ENCODE data around the gene PTDSS2. TPM values are rescaled to one million over a fixed set of nuclear protein-coding genes. Genes with fewer than 3 reads are reported as not detected.

PTDSS2 gene
- total and polyA plus RNA-seq, 10 of the 15 experiments (the other 5 are each of a cell fraction or from before 2014, with no cell fraction given): 0.39 to 21.1 (median 10.8) TPM

DNA sequence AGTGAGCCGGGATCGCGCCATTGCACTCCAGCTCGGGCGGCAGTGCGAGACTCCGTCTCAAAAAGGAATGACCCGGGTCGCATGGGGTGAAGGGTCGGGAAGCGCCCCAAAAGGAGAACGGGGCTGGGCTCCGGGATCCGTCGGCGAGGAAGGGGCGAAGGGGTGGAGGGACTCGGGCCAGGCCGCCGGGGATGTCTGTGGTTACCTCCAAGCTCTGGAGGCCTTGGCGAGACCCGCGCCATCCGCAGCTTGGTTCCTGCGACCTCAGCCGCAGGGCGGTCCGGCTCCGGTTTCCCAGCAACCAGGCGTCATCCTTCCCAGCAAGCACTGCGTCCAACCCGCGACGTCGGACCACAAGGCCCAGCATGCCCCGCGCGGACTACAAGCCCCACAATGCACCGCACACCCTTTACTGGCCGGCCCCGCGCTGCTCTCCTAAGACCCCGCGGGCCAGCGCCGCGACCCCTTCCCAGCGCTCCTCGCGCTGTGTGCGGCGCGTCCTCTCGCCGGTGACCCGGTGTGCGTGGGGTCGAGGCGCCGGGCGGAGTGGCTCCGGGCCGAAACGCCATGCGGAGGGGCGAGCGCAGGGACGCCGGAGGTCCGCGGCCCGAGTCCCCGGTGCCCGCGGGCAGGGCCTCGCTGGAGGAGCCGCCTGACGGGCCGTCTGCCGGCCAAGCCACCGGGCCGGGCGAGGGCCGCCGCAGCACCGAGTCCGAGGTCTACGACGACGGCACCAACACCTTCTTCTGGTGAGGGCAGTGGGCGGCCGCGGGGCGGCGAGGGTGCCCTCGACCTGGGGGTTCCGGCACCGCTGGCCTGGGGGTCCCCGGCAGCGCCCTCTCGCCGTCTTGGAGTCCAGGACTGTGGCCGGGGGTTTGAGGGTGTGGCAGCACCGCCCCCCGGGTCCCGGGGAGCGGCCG, at the start of gene PTDSS2 (continued):
- TF ChIP-seq, protein P1, sequence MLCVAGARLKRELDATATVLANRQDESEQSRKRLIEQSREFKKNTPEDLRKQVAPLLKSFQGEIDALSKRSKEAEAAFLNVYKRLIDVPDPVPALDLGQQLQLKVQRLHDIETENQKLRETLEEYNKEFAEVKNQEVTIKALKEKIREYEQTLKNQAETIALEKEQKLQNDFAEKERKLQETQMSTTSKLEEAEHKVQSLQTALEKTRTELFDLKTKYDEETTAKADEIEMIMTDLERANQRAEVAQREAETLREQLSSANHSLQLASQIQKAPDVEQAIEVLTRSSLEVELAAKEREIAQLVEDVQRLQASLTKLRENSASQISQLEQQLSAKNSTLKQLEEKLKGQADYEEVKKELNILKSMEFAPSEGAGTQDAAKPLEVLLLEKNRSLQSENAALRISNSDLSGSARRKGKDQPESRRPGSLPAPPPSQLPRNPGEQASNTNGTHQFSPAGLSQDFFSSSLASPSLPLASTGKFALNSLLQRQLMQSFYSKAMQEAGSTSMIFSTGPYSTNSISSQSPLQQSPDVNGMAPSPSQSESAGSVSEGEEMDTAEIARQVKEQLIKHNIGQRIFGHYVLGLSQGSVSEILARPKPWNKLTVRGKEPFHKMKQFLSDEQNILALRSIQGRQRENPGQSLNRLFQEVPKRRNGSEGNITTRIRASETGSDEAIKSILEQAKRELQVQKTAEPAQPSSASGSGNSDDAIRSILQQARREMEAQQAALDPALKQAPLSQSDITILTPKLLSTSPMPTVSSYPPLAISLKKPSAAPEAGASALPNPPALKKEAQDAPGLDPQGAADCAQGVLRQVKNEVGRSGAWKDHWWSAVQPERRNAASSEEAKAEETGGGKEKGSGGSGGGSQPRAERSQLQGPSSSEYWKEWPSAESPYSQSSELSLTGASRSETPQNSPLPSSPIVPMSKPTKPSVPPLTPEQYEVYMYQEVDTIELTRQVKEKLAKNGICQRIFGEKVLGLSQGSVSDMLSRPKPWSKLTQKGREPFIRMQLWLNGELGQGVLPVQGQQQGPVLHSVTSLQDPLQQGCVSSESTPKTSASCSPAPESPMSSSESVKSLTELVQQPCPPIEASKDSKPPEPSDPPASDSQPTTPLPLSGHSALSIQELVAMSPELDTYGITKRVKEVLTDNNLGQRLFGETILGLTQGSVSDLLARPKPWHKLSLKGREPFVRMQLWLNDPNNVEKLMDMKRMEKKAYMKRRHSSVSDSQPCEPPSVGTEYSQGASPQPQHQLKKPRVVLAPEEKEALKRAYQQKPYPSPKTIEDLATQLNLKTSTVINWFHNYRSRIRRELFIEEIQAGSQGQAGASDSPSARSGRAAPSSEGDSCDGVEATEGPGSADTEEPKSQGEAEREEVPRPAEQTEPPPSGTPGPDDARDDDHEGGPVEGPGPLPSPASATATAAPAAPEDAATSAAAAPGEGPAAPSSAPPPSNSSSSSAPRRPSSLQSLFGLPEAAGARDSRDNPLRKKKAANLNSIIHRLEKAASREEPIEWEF (IDR thresholded peaks at IDR 0.05; ENCODE audit: insufficient replicate concordance, low read depth, low read length): no peak
- TF ChIP-seq PAX8 (IDR thresholded peaks at IDR 0.05) (no peak), TCF7 (IDR thresholded peaks at IDR 0.05; ENCODE audit: borderline replicate concordance) (no peak), NR2C2 (IDR thresholded peaks at IDR 0.05; ENCODE audit: borderline replicate concordance, control insufficient read depth, insufficient read length, low read depth) (no peak), RB1 (IDR thresholded peaks at IDR 0.05; ENCODE audit: borderline replicate concordance) (peak; percentile 83; the same call in 1 of the 2 replicates), BCL11A (IDR thresholded peaks at IDR 0.05; ENCODE audit: low read depth, low read length) (no peak), IKZF1 (conservative IDR thresholded peaks at IDR 0.05) (peak; percentile 99), NR2F1 (conservative IDR thresholded peaks at IDR 0.05) (peak; percentile 68), SREBF1 (IDR thresholded peaks at IDR 0.05; ENCODE audit: low read length) (peak; percentile 81), MTA2 (IDR thresholded peaks at IDR 0.05; ENCODE audit: low read depth) (0 out of 2 replicates have a peak, but pooled peaks have one; percentile 15), FOS (IDR thresholded peaks at IDR 0.05; ENCODE audit: borderline replicate concordance, extremely low read depth, insufficient read length) (no peak), YBX1 (IDR thresholded peaks at IDR 0.05) (no peak), MXI1 (IDR thresholded peaks at IDR 0.05; ENCODE audit: low read depth, low read length) (peak; percentile 71), SRF (IDR thresholded peaks at IDR 0.05; ENCODE audit: low read depth in 2 of 2, low read length in 2 of 2) (peak in 1 of 2 experiments; percentile 38; a peak in 1 of 4 replicates), STAT1 (conservative IDR thresholded peaks at IDR 0.05) (peak; percentile 55; the same call in 1 of the 2 replicates), TCF12 (IDR thresholded peaks at IDR 0.05; ENCODE audit: low read depth, low read length) (0 out of 2 replicates have a peak, but pooled peaks have one; percentile 35)
- TF ChIP-seq, protein P2, sequence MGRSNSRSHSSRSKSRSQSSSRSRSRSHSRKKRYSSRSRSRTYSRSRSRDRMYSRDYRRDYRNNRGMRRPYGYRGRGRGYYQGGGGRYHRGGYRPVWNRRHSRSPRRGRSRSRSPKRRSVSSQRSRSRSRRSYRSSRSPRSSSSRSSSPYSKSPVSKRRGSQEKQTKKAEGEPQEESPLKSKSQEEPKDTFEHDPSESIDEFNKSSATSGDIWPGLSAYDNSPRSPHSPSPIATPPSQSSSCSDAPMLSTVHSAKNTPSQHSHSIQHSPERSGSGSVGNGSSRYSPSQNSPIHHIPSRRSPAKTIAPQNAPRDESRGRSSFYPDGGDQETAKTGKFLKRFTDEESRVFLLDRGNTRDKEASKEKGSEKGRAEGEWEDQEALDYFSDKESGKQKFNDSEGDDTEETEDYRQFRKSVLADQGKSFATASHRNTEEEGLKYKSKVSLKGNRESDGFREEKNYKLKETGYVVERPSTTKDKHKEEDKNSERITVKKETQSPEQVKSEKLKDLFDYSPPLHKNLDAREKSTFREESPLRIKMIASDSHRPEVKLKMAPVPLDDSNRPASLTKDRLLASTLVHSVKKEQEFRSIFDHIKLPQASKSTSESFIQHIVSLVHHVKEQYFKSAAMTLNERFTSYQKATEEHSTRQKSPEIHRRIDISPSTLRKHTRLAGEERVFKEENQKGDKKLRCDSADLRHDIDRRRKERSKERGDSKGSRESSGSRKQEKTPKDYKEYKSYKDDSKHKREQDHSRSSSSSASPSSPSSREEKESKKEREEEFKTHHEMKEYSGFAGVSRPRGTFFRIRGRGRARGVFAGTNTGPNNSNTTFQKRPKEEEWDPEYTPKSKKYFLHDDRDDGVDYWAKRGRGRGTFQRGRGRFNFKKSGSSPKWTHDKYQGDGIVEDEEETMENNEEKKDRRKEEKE (IDR thresholded peaks at IDR 0.05): no peak
- TF ChIP-seq, protein P3, sequence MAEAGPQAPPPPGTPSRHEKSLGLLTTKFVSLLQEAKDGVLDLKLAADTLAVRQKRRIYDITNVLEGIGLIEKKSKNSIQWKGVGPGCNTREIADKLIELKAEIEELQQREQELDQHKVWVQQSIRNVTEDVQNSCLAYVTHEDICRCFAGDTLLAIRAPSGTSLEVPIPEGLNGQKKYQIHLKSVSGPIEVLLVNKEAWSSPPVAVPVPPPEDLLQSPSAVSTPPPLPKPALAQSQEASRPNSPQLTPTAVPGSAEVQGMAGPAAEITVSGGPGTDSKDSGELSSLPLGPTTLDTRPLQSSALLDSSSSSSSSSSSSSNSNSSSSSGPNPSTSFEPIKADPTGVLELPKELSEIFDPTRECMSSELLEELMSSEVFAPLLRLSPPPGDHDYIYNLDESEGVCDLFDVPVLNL (IDR thresholded peaks at IDR 0.05; ENCODE audit: low read depth, low read length): peak; percentile 61; the same call in 1 of the 2 replicates
- TF ChIP-seq, protein P4, sequence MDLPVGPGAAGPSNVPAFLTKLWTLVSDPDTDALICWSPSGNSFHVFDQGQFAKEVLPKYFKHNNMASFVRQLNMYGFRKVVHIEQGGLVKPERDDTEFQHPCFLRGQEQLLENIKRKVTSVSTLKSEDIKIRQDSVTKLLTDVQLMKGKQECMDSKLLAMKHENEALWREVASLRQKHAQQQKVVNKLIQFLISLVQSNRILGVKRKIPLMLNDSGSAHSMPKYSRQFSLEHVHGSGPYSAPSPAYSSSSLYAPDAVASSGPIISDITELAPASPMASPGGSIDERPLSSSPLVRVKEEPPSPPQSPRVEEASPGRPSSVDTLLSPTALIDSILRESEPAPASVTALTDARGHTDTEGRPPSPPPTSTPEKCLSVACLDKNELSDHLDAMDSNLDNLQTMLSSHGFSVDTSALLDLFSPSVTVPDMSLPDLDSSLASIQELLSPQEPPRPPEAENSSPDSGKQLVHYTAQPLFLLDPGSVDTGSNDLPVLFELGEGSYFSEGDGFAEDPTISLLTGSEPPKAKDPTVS (IDR thresholded peaks at IDR 0.05; ENCODE audit: low read depth, low read length): peak; percentile 33; the same call in 1 of the 2 replicates

All from GM12878 (cell line).